NCI-H748 (cell line): ENCODE data around the gene CALML3.
"Not testable (repeated sequence)": the region's sequence is repeated elsewhere in the genome, so short reads cannot be mapped to it uniquely, and the experiment has no call there.

Experiments used
- DNase-seq: peaks from one replicate; lab custom pipeline; 2025; ENCODE audit not compliant: unreplicated experiment; lab: John Stamatoyannopoulos, UW

Gene CALML3

GRCh38 chr10:5552376-5553321 lies 27.9 kb downstream of the CALML3 start:
- no peak for DNase-seq

GRCh38 chr10:5553400-5554170 lies 28.8 kb downstream of the CALML3 start:
- DNase-seq: no peak

GRCh38 chr10:5555021-5555510 lies 30.3 kb downstream of the CALML3 start:
- DNase-seq: no peak

- DNase-seq: no peak
Measured at GRCh38 chr10:5555881-5556280, 31.1 kb downstream of the CALML3 start.

GRCh38 chr10:5556576-5556975 lies 31.8 kb downstream of the CALML3 start:
- DNase-seq: no peak

GRCh38 chr10:5557040-5557721 lies 32.4 kb downstream of the CALML3 start:
- no peak for DNase-seq

GRCh38 chr10:5557799-5558771 lies 33.3 kb downstream of the CALML3 start:
- DNase-seq: no peak

GRCh38 chr10:5559022-5559421 lies 34.3 kb downstream of the CALML3 start:
- DNase-seq: not testable (repeated sequence)

- no peak for DNase-seq
Measured at GRCh38 chr10:5559642-5560141, 34.9 kb downstream of the CALML3 start.

GRCh38 chr10:5560142-5560816 lies 35.5 kb downstream of the CALML3 start:
- DNase-seq: no peak

- DNase-seq: no peak
Measured at GRCh38 chr10:5560817-5561703, 36.3 kb downstream of the CALML3 start.

GRCh38 chr10:5561704-5562645 lies 37.2 kb downstream of the CALML3 start:
- no peak for DNase-seq

- no peak for DNase-seq
Measured at GRCh38 chr10:5563321-5563961, 38.7 kb downstream of the CALML3 start.

- no peak for DNase-seq
Measured at GRCh38 chr10:5563991-5564536, 39.3 kb downstream of the CALML3 start.

- DNase-seq: no peak
Measured at GRCh38 chr10:5564537-5565204, 39.9 kb downstream of the CALML3 start.

GRCh38 chr10:5565205-5565545 lies 40.4 kb downstream of the CALML3 start:
- DNase-seq: no peak
